Breast epithelium (tissue), 3 donors: ENCODE results near the gene RFX8.

ENCODE experiments used
- CTCF ChIP-seq, 3 donors: fragments of 450-650 bp; IDR thresholded peaks; one replicate each; pipeline ENCODE4 v1.5.1; 2016 to 2017; ENCODE audit warnings: antibody characterized with exemption in 3 of 3, mild to moderate bottlenecking in 3 of 3, moderate library complexity in 3 of 3
- POLR2A ChIP-seq: fragments of 450-650 bp; IDR thresholded peaks from one replicate; pipeline ENCODE4 v1.6.1; 2016; ENCODE audit warnings: antibody characterized with exemption, mild to moderate bottlenecking, moderate library complexity

DNA sequence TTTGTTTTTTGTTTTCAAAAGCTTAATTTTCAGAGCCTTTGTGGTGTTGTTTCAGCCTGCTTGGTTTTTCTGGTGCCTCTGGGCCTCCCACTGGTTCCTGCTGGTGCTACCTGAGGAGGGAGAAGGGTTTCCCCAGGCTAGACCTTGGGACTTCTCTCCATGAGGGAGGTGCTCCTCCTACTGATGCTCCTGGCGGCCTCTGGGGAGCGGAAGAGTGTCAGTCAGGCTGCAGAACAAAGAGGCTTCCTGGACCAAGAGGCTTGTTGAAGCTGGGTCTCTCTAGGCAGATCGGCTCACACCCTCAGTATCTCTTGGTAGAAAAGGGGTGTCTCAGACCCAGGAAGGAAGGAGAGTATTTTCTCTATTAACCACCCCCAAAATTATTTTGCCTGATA, 32.2 kb downstream of the RFX8 start:
- TF ChIP-seq CTCF (IDR thresholded peaks at IDR 0.05) (no peak), POLR2A (no peak)
